GM18502 (cell line): ENCODE measurements around the gene BRD3OS.
A peak's percentile ranks its signal among the peaks of the same experiment; 100 is the strongest.
"Not testable (repeated sequence)": the region's sequence is repeated elsewhere in the genome, so short reads cannot be mapped to it uniquely, and the experiment has no call there.

Experiments
- ATAC-seq: cut with Tn5 transposase; IDR thresholded peaks from one replicate; pipeline ENCODE4 v1.9.1; 2021; ENCODE audit warnings: mild to moderate bottlenecking; ENCODE audit not compliant: unreplicated experiment, poor library complexity

Gene BRD3OS

GRCh38 chr9:134061019-134061687, 35.9 kb downstream of the BRD3OS start:
- ATAC-seq = no peak

GRCh38 chr9:134061688-134062371, 36.5 kb downstream of the BRD3OS start:
- ATAC-seq = no peak

GRCh38 chr9:134062461-134063087, 37.3 kb downstream of the BRD3OS start:
- no peak for ATAC-seq

- ATAC-seq = no peak
These were observed 37.8 kb downstream of the BRD3OS start for GRCh38 chr9:134063088-134063570.

- no peak for ATAC-seq
These were observed 38.5 kb downstream of the BRD3OS start for GRCh38 chr9:134063571-134064450.

- ATAC-seq = no peak
These were observed 39.4 kb downstream of the BRD3OS start for GRCh38 chr9:134064711-134065110.

- ATAC-seq = no peak
These were observed 40.5 kb downstream of the BRD3OS start for GRCh38 chr9:134065612-134066419.

GRCh38 chr9:134066526-134066912, 41.2 kb downstream of the BRD3OS start:
- ATAC-seq = no peak

- ATAC-seq = peak; percentile 14
These were observed 41.9 kb downstream of the BRD3OS start for GRCh38 chr9:134066913-134067851.

- ATAC-seq = peak; percentile 72
These were observed 42.8 kb downstream of the BRD3OS start, which contains the start of gene BRD3 for GRCh38 chr9:134067904-134068743. Gene BRD3 (minus strand): TSS chr9:134068026. CDS start chr9:134053477, 14,549 bp downstream.

- no peak for ATAC-seq
These were observed 43.6 kb downstream of the BRD3OS start for GRCh38 chr9:134068744-134069479.

- no peak for ATAC-seq
These were observed 44.5 kb downstream of the BRD3OS start for GRCh38 chr9:134069480-134070399.

- no peak for ATAC-seq
These were observed 45.9 kb downstream of the BRD3OS start for GRCh38 chr9:134071149-134071548.

- not testable (repeated sequence) for ATAC-seq
These were observed 47.4 kb downstream of the BRD3OS start for GRCh38 chr9:134072683-134073082.

- no peak for ATAC-seq
These were observed 48.2 kb downstream of the BRD3OS start for GRCh38 chr9:134073500-134073899.

- not testable (repeated sequence) for ATAC-seq
These were observed 50.4 kb downstream of the BRD3OS start for GRCh38 chr9:134075689-134076088.
